ENCODE data around the gene CYB5B. TPM values are rescaled to one million over a fixed set of nuclear protein-coding genes. Genes with fewer than 3 reads are reported as not detected.
"Not testable (repeated sequence)": the region's sequence is repeated elsewhere in the genome, so short reads cannot be mapped to it uniquely, and the experiment has no call there.

Gene CYB5B
- total RNA-seq, 1 donor from 2014 or later: 27.7 TPM

- Histone ChIP-seq H3K9ac (ENCODE audit: low read depth in 1 of 3, low read length in 3 of 3) (peak overlapping the region; percentile 92 to 96 (median 93)), H3K27me3 (ENCODE audit: control insufficient read depth in 3 of 3, insufficient read depth in 3 of 3, low read length in 3 of 3) (no peaks in the 10 kb centered on the region), H3K27ac (ENCODE audit: low read depth, low read length) (peak overlapping the region; percentile 76), H3K9me3 (ENCODE audit: control insufficient read depth in 3 of 3, low read length in 3 of 3) (no peaks in the 10 kb centered on the region), H3K36me3 (ENCODE audit: control insufficient read depth in 3 of 3, insufficient read depth in 3 of 3, low read length in 3 of 3) (peaks cover 4 to 9% (median 5%) of the 10 kb centered on the region in 3 donors), H3K4me1 (ENCODE audit: control insufficient read depth in 3 of 3, insufficient read depth in 3 of 3, low read length in 3 of 3) (peaks cover 6 to 10% (median 9%) of the 10 kb centered on the region in 3 donors), H3K4me3 (ENCODE audit: low read length in 3 of 3) (peak overlapping the region; percentile 99 to 100 (median 100))
Observed at GRCh38 chr16:69424935-69425784, 741 bp downstream of the CYB5B start.

DNA sequence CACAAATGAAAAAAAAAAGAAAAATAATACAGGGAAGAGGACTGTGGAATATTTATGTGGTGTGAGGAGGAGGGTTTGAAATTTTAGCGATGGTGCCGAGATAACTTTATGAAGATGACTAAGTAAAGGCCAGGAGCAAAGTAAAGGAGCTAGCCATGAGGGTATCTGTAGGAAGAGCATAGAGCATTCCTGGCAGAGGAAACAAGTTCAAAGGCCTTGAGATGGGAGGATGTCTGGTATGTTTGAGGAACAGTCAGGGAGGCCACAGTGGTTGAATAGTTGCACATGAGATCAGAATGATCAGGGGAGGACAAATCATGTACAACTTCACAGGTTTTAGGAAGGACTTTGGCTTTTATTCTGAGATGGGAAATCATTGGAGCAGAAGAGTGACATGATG, 4.2 kb downstream of the CYB5B start:
- Histone ChIP-seq H3K36me3 (ENCODE audit: control insufficient read depth in 3 of 3, insufficient read depth in 3 of 3, low read length in 3 of 3) (peaks cover 6 to 24% (median 19%) of the 10 kb centered on the region in 3 donors), H3K4me1 (ENCODE audit: control insufficient read depth in 3 of 3, insufficient read depth in 3 of 3, low read length in 3 of 3) (peaks cover 6 to 10% (median 9%) of the 10 kb centered on the region in 3 donors)

GRCh38 chr16:69429058-69429640, 4.7 kb downstream of the CYB5B start:
- H3K9ac ChIP-seq (ENCODE audit: low read depth in 1 of 3, low read length in 3 of 3); H3K27me3 ChIP-seq (ENCODE audit: control insufficient read depth in 3 of 3, insufficient read depth in 3 of 3, low read length in 3 of 3); H3K4me1 ChIP-seq (ENCODE audit: control insufficient read depth in 3 of 3, insufficient read depth in 3 of 3, low read length in 3 of 3); H3K9me3 ChIP-seq (ENCODE audit: control insufficient read depth in 3 of 3, low read length in 3 of 3); H3K4me3 ChIP-seq (ENCODE audit: low read length in 3 of 3); H3K27ac ChIP-seq (ENCODE audit: low read depth, low read length): not testable (repeated sequence)
- H3K36me3 ChIP-seq (ENCODE audit: control insufficient read depth in 3 of 3, insufficient read depth in 3 of 3, low read length in 3 of 3): peaks cover 6 to 25% (median 19%) of the 10 kb centered on the region in 3 donors

More for the DNA sequence above, 4.2 kb downstream of the CYB5B start:
- no peaks in the 10 kb centered on the region for H3K27me3 ChIP-seq (ENCODE audit: control insufficient read depth in 3 of 3, insufficient read depth in 3 of 3, low read length in 3 of 3)
- H3K4me3 ChIP-seq (ENCODE audit: low read length in 3 of 3): no peak overlapping the region
- no peak overlapping the region for H3K9ac ChIP-seq (ENCODE audit: low read depth in 1 of 3, low read length in 3 of 3)
- H3K9me3 ChIP-seq (ENCODE audit: control insufficient read depth in 3 of 3, low read length in 3 of 3): no peaks in the 10 kb centered on the region
- H3K27ac ChIP-seq (ENCODE audit: low read depth, low read length): no peak overlapping the region

GRCh38 chr16:69431948-69432468, 7.6 kb downstream of the CYB5B start:
- no peak overlapping the region for H3K4me3 ChIP-seq (ENCODE audit: low read length in 3 of 3)
- H3K27ac ChIP-seq (ENCODE audit: low read depth, low read length): no peak overlapping the region
- no peaks in the 10 kb centered on the region for H3K4me1 ChIP-seq (ENCODE audit: control insufficient read depth in 3 of 3, insufficient read depth in 3 of 3, low read length in 3 of 3)
- no peaks in the 10 kb centered on the region for H3K27me3 ChIP-seq (ENCODE audit: control insufficient read depth in 3 of 3, insufficient read depth in 3 of 3, low read length in 3 of 3)
- no peaks in the 10 kb centered on the region for H3K9me3 ChIP-seq (ENCODE audit: control insufficient read depth in 3 of 3, low read length in 3 of 3)
- H3K36me3 ChIP-seq (ENCODE audit: control insufficient read depth in 3 of 3, insufficient read depth in 3 of 3, low read length in 3 of 3): peaks cover 6 to 27% (median 19%) of the 10 kb centered on the region in 3 donors
- no peak overlapping the region for H3K9ac ChIP-seq (ENCODE audit: low read depth in 1 of 3, low read length in 3 of 3)

DNA sequence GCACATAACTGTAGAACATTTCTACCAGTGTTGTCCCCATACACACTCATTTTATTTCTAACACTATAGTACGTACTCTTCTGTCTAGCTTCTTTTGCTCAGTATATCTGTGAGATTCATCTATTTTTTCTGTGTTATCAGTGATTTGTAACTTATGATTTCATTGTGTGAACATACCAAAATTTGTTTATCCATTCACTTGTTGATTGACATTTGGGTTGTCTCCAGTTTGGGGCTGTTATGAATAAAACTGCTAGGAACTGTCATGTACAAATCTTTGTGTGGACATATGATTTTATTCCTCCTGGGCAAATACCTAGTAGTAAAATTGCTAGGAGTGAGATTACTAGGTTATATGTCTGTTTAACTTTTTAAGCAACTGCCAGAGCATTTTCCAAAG, 9.6 kb downstream of the CYB5B start:
- H3K4me3 ChIP-seq (ENCODE audit: low read length in 3 of 3): no peak overlapping the region
- H3K36me3 ChIP-seq (ENCODE audit: control insufficient read depth in 3 of 3, insufficient read depth in 3 of 3, low read length in 3 of 3): peaks cover 2 to 22% (median 14%) of the 10 kb centered on the region in 3 donors
- H3K9ac ChIP-seq (ENCODE audit: low read depth in 1 of 3, low read length in 3 of 3): no peak overlapping the region
- no peaks in the 10 kb centered on the region for H3K9me3 ChIP-seq (ENCODE audit: control insufficient read depth in 3 of 3, low read length in 3 of 3)
- no peaks in the 10 kb centered on the region for H3K4me1 ChIP-seq (ENCODE audit: control insufficient read depth in 3 of 3, insufficient read depth in 3 of 3, low read length in 3 of 3)
- H3K27me3 ChIP-seq (ENCODE audit: control insufficient read depth in 3 of 3, insufficient read depth in 3 of 3, low read length in 3 of 3): no peaks in the 10 kb centered on the region
- no peak overlapping the region for H3K27ac ChIP-seq (ENCODE audit: low read depth, low read length)

DNA sequence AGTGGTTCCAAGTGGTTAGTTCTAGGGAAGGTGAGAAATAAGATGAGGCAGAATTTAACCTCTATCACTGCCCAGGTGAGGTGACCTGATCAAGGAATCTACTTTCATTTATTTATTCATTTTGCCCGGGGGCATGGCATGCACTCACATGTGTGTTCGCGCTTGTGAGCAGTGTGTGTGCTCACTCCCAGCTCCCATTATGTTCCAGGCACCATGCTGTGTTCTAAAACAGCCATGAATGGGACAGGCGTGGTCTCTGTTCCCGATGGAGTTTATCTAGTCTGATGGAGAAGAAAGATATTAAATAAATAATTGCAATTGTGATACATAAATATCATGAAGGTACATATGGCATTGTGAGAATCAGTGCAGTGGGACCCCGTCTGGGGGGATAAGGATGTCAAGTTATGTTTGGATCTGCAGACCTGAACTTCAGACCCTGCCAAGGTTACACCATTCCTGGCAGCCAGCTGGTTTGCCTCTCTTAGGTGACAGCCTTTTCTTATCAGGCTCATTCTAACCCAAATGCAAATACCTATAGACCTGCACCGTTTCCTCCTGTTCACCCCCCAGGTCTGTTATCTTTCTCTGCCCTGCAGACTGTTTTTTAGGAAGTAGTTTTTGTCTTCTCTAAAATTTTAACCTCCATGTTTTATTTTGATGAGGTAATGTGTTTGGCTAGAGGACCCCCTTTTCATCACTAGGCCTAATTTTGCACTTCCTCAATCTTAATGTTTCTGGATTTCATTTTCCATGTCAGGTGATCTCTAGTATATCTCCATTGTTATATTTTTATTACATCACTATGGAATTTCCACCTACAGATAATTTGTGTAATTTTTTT, 11.8 kb downstream of the CYB5B start:
- Histone ChIP-seq H3K36me3 (ENCODE audit: control insufficient read depth in 3 of 3, insufficient read depth in 3 of 3, low read length in 3 of 3) (peaks cover 0 to 14% (median 8%) of the 10 kb centered on the region in 3 donors), H3K27me3 (ENCODE audit: control insufficient read depth in 3 of 3, insufficient read depth in 3 of 3, low read length in 3 of 3) (no peaks in the 10 kb centered on the region), H3K9me3 (ENCODE audit: control insufficient read depth in 3 of 3, low read length in 3 of 3) (no peaks in the 10 kb centered on the region), H3K9ac (ENCODE audit: low read depth in 1 of 3, low read length in 3 of 3) (no peak overlapping the region), H3K27ac (ENCODE audit: low read depth, low read length) (no peak overlapping the region), H3K4me3 (ENCODE audit: low read length in 3 of 3) (no peak overlapping the region), H3K4me1 (ENCODE audit: control insufficient read depth in 3 of 3, insufficient read depth in 3 of 3, low read length in 3 of 3) (no peaks in the 10 kb centered on the region)

DNA sequence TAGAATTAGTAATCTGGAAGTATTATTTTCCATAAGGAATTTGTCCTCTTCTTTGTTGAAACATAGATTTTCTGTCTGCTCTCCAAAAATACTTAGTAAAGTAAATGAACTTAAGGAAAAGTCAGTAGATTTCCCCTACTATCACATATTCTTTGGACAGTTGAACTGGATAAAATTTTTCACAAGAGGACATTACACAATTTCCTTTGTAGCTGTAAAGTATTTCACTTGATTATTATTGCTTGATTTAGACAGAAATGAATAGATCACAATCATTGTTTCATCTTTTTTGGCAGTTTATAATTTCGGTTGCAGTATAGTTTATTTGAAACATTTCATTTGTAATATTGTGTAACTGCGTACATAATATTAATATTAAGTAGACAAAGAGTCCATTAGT, 12.5 kb downstream of the CYB5B start:
- H3K9ac ChIP-seq (ENCODE audit: low read depth in 1 of 3, low read length in 3 of 3): no peak overlapping the region
- H3K27me3 ChIP-seq (ENCODE audit: control insufficient read depth in 3 of 3, insufficient read depth in 3 of 3, low read length in 3 of 3): no peaks in the 10 kb centered on the region
- H3K9me3 ChIP-seq (ENCODE audit: control insufficient read depth in 3 of 3, low read length in 3 of 3): no peaks in the 10 kb centered on the region
- H3K36me3 ChIP-seq (ENCODE audit: control insufficient read depth in 3 of 3, insufficient read depth in 3 of 3, low read length in 3 of 3): peaks cover 0 to 7% (median 2%) of the 10 kb centered on the region in 3 donors
- H3K4me3 ChIP-seq (ENCODE audit: low read length in 3 of 3): no peak overlapping the region
- no peaks in the 10 kb centered on the region for H3K4me1 ChIP-seq (ENCODE audit: control insufficient read depth in 3 of 3, insufficient read depth in 3 of 3, low read length in 3 of 3)
- H3K27ac ChIP-seq (ENCODE audit: low read depth, low read length): no peak overlapping the region

DNA sequence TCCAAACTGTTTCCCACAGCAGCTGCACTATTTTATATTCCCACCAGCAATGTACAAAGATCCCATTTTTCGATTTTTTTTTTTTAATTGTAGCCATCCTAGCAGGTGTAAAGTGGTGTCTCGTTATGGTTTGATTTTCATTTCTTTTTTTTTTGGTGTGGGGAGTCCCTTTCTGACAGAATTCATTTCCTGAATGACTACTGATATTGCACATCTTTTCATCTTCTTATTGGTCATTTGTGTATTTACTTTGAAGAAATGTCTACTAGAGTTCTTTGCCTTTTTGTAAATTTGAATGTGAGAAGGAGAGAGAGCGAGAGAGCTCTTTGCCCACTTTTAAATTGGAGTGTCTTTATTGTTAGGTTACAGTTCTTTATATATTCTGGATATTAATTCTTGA, 14.0 kb downstream of the CYB5B start:
- Histone ChIP-seq H3K4me1 (ENCODE audit: control insufficient read depth in 3 of 3, insufficient read depth in 3 of 3, low read length in 3 of 3) (no peaks in the 10 kb centered on the region), H3K9me3 (ENCODE audit: control insufficient read depth in 3 of 3, low read length in 3 of 3) (no peaks in the 10 kb centered on the region)

DNA sequence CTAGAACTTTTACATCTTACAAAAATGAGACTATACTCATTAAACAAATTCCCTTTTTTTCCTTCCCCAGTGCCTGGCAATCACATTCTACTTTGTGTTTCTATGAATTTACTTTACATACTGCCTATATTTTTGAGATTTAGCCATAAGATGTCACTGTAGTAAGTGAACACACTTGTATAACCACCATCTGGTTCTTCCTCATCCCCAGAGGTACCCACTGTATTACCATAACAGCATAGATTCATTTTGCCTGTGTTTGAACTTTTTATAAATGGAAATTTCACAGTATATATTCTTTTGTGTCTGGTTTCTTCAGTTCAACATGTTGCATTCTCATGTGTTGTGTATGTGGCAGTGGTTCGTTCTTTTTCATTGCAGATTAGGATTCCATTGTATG, 15.8 kb downstream of the CYB5B start:
- Histone ChIP-seq H3K9ac (ENCODE audit: low read depth in 1 of 3, low read length in 3 of 3) (no peak overlapping the region), H3K4me1 (ENCODE audit: control insufficient read depth in 3 of 3, insufficient read depth in 3 of 3, low read length in 3 of 3) (peaks cover 4 to 7% (median 5%) of the 10 kb centered on the region in 3 donors), H3K27ac (ENCODE audit: low read depth, low read length) (no peak overlapping the region), H3K4me3 (ENCODE audit: low read length in 3 of 3) (no peak overlapping the region), H3K9me3 (ENCODE audit: control insufficient read depth in 3 of 3, low read length in 3 of 3) (no peaks in the 10 kb centered on the region), H3K36me3 (ENCODE audit: control insufficient read depth in 3 of 3, insufficient read depth in 3 of 3, low read length in 3 of 3) (peaks cover 0 to 4% (median 0%) of the 10 kb centered on the region in 3 donors), H3K27me3 (ENCODE audit: control insufficient read depth in 3 of 3, insufficient read depth in 3 of 3, low read length in 3 of 3) (no peaks in the 10 kb centered on the region)

More for the DNA sequence above, 14.0 kb downstream of the CYB5B start:
- peaks cover 0 to 7% (median 0%) of the 10 kb centered on the region in 3 donors for H3K36me3 ChIP-seq (ENCODE audit: control insufficient read depth in 3 of 3, insufficient read depth in 3 of 3, low read length in 3 of 3)
- H3K4me3 ChIP-seq (ENCODE audit: low read length in 3 of 3): no peak overlapping the region
- H3K9ac ChIP-seq (ENCODE audit: low read depth in 1 of 3, low read length in 3 of 3): no peak overlapping the region
- no peak overlapping the region for H3K27ac ChIP-seq (ENCODE audit: low read depth, low read length)
- no peaks in the 10 kb centered on the region for H3K27me3 ChIP-seq (ENCODE audit: control insufficient read depth in 3 of 3, insufficient read depth in 3 of 3, low read length in 3 of 3)

Measured in skeletal muscle tissue (tissue), 4 donors.